NCI-H82 treated with DMSO at 0.1 percent for 48 hours (cell line): ENCODE measurements around the gene PPP2R2C.

ENCODE experiments used
- DNase-seq: peaks from one replicate; lab custom pipeline; 2025; ENCODE audit not compliant: unreplicated experiment; lab: John Stamatoyannopoulos, UW

PPP2R2C gene

DNA sequence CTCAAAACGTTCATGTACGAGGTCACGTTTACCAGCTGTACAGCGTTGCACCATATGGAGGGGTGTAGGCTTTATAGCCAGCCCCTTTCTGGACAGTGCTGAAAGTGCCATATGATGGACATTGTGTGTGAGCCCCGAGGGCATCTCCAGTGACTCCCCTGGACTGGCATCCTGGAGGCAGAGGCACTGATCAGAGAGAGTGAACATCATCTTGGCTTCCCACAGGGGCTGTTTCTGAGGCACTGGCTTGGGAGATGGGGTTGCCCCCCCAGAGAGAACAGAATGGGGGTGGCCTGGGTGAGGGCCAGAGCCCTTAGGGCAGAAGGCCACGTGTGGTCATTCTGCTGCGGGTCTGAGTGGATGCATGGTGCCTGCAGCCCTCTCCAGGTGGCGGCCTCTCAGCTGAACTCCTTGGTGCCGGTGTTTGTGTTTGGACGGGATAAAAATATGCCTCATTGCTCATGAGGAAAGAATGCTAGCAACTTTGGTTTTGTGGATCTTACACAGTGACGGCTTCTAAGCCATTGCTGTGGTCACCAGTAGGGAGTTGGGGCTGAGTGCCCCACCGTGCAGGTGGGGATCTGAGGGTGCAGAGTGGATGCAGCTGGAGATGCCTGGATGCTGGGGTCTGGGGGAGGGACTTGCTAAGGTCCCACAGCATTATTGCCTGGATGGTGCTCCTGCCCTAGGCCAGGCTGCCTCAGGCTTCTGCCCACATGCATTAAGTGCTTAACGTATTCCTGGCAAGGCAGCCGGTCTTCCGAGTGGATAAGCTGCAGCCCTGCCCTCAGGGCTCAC lies 199.4 kb downstream of the PPP2R2C start:
- no peak for DNase-seq

DNA sequence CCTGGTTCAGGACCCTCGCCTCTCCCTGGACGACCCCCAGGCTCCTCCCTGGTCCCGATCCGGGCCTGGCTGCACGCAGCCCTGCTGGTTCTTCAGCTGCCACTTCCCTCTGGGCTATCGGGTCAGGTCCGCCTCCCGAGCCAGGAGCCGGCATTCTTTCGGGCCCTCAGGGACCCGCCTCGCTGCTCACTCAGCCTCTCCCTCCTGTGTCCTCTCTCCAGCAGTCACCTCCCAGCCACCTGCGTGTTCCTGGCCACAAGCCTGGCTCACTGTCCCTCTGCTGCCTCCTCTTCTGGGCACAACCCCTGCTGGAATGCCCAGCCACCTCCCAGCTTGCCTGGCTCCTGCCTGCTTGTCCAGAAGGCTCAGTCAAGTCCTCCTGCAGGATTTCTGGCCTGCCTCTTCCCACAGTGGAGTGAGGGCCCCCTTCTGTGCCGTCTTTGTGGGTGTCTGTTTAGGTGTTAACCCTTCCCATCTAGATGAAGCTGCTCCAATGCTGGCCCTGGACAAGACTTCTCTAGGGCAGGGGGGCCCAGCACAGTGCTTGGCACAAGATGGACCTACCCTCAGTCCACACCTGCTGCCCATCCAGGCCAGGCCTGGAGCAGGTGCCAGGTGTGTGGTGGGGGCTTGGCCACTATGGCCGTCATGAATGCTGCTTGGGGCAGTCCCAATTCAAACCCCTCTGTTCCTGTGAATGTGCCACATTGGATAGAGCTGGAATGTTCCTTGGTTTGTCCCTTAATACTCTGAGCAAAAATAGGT lies 200.5 kb downstream of the PPP2R2C start:
- no peak for DNase-seq

GRCh38 chr4:6271206-6271605 lies 201.2 kb downstream of the PPP2R2C start:
- no peak for DNase-seq

- no peak for DNase-seq
These were observed 201.7 kb downstream of the PPP2R2C start for GRCh38 chr4:6270636-6271121.
